Measurements from ENCODE around the gene TP53.

DNA sequence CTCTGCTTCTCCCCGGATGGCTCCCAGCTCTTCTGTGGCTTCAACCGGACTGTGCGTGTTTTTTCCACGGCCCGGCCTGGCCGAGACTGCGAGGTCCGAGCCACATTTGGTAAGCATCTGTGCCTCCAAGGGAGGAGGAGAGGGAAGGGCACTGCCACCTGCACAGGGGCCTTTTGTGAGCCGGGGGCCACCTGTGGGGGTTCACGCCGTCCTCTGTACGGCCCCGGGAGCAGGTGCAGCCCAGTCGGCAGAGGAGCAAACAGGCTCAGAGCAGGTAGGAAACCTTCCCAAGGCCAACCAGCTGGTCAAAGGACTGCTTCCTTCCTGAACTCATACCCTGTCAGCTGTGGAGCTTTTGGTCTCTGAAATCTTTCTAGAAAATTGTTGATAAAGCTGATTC lies 14.4 kb upstream of the TP53 start:
- TF ChIP-seq, protein P1, sequence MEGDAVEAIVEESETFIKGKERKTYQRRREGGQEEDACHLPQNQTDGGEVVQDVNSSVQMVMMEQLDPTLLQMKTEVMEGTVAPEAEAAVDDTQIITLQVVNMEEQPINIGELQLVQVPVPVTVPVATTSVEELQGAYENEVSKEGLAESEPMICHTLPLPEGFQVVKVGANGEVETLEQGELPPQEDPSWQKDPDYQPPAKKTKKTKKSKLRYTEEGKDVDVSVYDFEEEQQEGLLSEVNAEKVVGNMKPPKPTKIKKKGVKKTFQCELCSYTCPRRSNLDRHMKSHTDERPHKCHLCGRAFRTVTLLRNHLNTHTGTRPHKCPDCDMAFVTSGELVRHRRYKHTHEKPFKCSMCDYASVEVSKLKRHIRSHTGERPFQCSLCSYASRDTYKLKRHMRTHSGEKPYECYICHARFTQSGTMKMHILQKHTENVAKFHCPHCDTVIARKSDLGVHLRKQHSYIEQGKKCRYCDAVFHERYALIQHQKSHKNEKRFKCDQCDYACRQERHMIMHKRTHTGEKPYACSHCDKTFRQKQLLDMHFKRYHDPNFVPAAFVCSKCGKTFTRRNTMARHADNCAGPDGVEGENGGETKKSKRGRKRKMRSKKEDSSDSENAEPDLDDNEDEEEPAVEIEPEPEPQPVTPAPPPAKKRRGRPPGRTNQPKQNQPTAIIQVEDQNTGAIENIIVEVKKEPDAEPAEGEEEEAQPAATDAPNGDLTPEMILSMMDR (conservative IDR thresholded peaks at IDR 0.05 in 1 of 2, IDR thresholded peaks at IDR 0.05 in 1 of 2; ENCODE audit: low read depth in 1 of 2, low read length in 2 of 2) = no peak
- TF ChIP-seq EZH2 (IDR thresholded peaks at IDR 0.05; ENCODE audit: low read length, missing control alignments) = no peak
